ENCODE results near the gene WDR86.

Gene WDR86

DNA sequence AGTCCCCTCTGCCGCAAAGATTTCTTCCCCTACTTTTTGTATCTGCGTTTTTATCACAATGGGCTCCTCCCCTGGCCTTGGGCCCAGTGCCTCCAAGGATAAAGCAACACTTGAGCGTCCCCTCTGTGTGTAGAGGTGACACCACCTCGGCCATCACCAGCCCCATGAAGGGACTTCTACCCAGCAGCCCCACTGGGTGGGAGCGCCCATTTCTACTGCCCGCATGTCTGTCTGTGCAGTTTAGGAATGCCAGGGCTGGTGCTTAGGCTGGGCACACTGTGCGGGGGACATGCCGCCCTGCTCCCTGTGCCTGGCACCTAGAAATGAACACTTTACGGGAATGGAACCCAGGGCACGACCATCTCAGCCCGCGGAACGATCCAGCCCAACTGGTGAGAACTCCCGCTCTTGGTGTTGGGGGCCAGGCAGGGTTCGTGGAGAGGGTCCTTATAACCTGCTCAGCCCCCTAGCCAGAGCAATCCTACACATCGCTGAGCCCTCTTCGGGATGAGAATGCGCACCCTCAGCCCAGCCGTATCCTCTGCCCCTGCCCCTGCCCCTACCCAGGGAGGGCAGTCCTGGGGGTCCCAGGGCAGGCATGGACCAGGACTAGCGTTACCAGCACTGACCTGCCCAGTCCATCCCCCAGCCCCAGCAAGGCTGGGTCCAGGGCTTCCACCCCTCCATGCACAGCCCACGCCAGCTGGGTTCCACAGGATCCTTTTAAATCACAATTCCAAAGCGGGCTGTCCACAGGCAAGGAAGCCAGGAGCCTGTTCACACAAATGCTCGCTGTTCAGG, 17.3 kb upstream of the WDR86 start:
- DNase-seq, result no peak

DNA sequence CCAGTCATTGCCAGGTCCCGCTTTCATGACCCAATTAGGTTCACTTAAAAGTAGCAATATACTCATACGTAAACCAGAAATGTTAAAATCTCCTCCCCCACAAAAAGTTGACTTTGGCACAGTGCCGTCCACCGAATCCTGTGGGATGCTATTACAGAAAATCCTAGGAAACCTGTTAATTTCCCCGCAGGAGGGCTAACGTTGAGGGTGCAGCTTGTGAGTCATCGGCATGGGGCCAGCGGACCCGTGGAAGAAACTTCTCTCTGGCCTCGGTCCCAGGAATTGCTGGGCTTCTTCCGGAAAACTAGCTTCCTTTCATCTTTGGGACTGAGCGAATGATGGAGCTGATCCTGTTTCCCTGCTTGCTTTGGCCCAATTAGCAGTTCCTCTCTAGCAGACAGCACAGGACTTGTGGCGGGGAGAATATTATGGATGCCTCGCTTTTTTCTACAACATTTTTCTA, 16.6 kb upstream of the WDR86 start:
- DNase-seq, result no peak

GRCh38 chr7:151425670-151426440, 16.0 kb upstream of the WDR86 start:
- no peak for DNase-seq

DNA sequence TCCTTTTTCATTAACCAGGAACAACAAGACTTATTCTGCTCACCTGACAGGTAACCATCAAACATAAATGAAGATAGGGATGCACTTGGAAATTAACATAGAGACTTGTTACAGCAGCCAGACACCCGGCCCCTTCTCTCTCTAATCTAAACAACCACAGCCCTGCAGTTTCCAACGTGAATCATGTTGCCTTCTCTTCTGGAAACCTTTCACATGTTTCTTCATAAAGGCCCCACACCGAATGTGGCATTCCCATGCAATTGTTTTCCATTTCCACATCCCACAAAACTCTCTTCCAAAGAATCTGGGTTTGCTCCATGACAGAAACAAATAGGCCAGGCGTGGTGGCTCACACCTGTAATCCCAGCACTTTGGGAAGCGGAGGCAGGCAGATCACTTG, 15.0 kb upstream of the WDR86 start:
- no peak for DNase-seq

- DNase-seq, result no peak
Observed at GRCh38 chr7:151423936-151424335, 14.1 kb upstream of the WDR86 start.

GRCh38 chr7:151423226-151423625, 13.4 kb upstream of the WDR86 start:
- no peak for DNase-seq

DNA sequence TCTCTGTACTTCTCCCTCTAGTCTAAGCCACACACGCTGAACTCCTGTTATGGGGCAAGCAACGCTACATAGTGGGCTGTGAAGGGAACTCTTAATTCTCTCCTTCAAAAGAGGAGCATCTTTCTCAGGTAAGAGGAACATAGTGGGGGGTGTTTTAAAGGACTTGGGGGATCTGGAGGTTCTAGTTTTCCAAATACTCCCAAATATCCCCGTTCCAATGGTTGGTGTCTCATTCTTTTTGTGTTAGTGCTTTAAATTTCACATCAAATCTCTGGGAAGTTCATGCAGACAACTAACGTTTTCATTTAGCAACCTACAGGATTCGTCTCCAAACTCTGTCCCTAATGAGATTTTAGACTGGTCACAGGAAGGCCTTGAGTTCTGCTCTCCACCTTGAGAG, 12.4 kb upstream of the WDR86 start:
- DNase-seq, result no peak

- DNase-seq, result no peak
Observed at GRCh38 chr7:151420144-151420543, 10.3 kb upstream of the WDR86 start.

GRCh38 chr7:151416941-151417315, 7.1 kb upstream of the WDR86 start:
- DNase-seq, result no peak

- no peak for DNase-seq
Observed at GRCh38 chr7:151416112-151416940, 6.5 kb upstream of the WDR86 start.

DNA sequence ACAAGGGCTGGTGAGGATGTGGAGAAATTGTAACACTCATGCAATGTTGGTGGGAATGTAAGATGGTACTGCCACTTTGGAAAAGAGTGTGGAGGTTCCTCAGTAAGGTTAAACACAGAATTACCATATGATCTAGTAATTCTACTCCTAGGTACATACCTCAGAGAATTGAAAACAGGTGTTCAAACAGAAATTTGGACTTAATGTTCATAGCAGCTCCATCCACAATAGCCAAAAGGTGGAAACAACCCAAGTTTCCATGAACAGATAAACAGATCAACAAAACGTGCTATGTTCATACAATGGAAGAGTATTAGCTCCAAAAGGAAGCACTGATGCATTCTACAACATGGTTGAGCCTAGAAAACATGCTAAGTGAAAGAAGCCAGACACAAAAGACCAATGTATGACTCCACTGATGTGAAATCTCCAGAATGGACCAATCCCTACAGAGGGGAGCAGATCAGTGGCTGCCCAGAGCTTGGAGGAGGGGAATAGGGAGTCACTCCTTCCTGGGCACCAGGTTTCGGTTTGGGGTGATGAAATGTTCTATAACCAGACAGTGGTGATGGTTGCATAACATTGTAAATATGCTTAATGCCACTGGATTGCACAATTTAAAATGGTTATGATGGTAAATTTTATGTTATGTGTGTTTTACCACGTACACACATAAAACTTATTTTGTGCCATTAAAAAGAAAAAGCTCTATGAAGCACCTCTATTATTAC, 5.7 kb upstream of the WDR86 start:
- no peak for DNase-seq

GRCh38 chr7:151413241-151413640, 3.4 kb upstream of the WDR86 start:
- no peak for DNase-seq

DNA sequence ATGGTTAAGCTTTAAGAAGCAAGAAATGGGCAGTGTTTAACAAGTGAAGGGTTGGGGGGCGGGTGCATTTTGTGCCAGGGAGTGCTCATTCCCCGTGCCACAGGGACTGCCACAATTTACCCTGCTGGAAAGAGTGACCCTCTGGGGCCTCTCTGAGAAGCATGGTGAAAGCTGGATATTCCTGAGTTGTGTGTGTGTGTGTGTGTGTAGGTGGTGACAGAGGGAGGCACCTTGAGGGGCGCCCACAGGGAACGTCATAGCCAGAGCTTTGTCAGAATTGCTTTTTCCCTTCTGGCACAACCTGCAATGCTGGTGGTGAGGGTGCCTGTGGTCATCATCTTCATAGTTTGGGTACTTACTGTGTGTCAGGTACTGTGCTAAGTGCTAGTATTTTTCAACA, 2.5 kb upstream of the WDR86 start:
- no peak for DNase-seq

- DNase-seq, result no peak
Observed at GRCh38 chr7:151411551-151411950, 1.7 kb upstream of the WDR86 start.

- no peak for DNase-seq
Observed at GRCh38 chr7:151410405-151411390, 860 bp upstream of the WDR86 start.

DNA sequence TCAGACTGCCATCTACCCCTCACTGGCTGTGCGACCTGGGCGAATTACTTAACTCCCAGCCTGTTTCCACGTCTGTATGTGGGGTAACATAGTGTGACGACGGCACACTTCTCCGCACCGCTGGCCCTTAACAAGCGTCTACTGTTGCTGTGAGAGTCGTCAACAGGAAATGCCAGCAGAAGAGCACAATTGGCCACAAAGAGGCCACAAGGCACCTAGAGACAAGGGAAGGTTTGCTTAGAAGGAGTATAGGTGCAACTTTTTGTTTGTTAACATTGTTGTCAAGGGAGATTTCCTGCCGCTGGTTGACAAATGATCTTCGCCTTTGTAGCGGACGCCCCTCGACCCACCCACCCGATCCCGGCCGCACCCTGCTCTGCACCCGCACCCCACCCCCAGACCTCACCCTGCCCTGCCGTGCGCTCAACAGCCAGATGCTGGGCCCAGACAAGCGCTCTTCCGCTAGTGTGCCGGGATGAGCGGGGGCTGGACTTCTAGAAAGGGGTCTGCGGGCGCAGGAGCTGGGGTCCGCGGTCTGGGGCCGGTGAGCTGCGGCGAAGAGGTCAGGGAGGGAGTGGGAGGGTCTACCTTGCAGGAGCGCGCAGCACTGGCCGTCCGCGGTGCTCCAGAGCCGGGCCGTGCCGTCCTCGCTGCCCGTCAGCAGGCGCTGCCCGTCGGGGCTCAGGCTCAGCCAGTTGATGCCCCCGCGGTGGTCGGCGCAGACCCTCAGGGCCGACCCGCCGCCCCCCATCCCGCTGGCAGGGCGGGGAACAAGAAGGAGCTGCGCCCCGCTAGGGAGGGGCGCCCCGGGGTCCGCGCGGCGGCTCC, 785 bp downstream of the WDR86 start:
- DNase-seq, result no peak

DNA sequence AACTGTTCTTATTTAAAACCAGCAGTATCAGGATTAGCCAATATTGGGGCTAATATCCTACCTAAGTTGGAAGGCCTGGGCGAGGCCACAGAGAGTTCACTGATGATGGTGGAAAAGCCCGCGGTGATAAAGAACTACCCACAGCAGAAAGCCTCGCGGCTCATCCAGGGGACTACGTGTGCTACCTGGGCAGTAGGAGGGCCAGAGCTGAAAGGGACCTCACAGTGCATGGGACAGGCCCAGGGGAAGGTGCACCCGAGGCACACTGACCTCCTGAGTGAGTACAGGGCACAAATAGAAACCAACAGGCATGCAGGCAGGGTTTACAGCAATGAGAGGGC, 1.4 kb downstream of the WDR86 start:
- no peak for DNase-seq

DNA sequence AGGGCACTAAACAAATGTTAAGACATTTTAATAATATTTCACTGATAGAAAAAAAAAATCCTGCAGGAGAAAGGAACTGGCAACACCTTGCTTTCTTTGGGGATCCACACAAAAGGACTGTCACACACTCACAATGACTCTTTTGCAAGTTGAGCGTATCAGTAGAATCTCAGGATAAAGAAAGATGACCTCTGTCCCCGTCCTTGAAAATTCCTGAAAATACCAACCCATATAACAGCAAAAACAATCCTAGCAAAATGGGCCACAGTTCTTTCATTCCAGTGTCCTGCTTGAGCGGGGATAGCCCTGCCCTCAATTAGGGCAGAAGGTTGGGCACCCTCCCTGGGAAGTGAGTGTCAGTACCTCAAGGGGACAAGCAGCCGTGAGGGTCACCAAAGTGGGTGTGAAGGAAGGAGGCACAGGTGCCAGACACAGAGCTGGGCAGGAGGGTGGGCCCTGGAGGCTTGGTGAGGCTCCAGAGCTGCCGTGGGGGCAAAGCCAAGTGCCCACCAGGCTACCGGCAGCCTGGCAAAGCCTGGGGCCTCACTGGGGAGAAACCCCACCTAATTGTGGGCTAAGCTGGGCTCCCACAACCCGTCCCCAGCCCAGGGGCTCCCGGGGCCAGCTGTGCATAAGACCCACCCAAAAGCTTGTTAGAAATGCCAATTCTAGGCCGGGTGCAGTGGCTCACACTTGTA, 2.8 kb downstream of the WDR86 start:
- DNase-seq, result no peak

- no peak for DNase-seq
Observed at GRCh38 chr7:151406051-151406875, 3.6 kb downstream of the WDR86 start.

Data from activated naive CD4-positive, alpha-beta T cell treated with anti-CD3 and anti-CD28 coated beads, Interleukin-2, amount 50 U/mL, for 16 hours (primary cell).